Stimulated activated naive B cell treated with anti-CD40 and anti-IgM and Interleukin-4, amounts not matched to agents 10 μg/mL and 1 μg/mL and 100 μg/mL, for 72 hours (primary cell): Measurements from ENCODE around the gene TRIM56.
"Not testable (repeated sequence)": the region's sequence is repeated elsewhere in the genome, so short reads cannot be mapped to it uniquely, and the experiment has no call there.

Source experiments
- ATAC-seq, 2 donors: fragments of 150-1000 bp; cut with Tn5 transposase; replicated peaks; 2 replicates each; pipeline ENCODE4 v1.10.0; 2021; ENCODE audit warnings: moderate library complexity in 1 of 2
- DNase-seq: peaks from one replicate; pipeline ENCODE4 v3.0.0; 2021
- H3K27ac Mint-ChIP-seq: one replicate; pipeline ENCODE4 v1.8.0; 2022; ENCODE audit warnings: mild to moderate bottlenecking, mixed read lengths
- H3K27me3 Mint-ChIP-seq, 2 donors: one replicate each; pipeline ENCODE4 v1.8.0; 2022; ENCODE audit warnings: mixed read lengths in 2 of 2
- H3K36me3 Mint-ChIP-seq, 2 donors: one replicate each; pipeline ENCODE4 v1.8.0; 2022; ENCODE audit warnings: mixed read lengths in 2 of 2, mild to moderate bottlenecking in 1 of 2
- H3K4me1 Mint-ChIP-seq, 2 donors: one replicate each; pipeline ENCODE4 v1.8.0; 2022; ENCODE audit warnings: mixed read lengths in 2 of 2, mild to moderate bottlenecking in 1 of 2
- H3K4me3 Mint-ChIP-seq, 2 donors: one replicate each; pipeline ENCODE4 v1.8.0; 2022; ENCODE audit warnings: mild to moderate bottlenecking in 2 of 2, mixed read lengths in 2 of 2, moderate library complexity in 1 of 2
- H3K9me3 Mint-ChIP-seq, 2 donors: one replicate each; pipeline ENCODE4 v1.8.0; 2022; ENCODE audit warnings: mixed read lengths in 2 of 2, mild to moderate bottlenecking in 1 of 2

Gene TRIM56

DNA sequence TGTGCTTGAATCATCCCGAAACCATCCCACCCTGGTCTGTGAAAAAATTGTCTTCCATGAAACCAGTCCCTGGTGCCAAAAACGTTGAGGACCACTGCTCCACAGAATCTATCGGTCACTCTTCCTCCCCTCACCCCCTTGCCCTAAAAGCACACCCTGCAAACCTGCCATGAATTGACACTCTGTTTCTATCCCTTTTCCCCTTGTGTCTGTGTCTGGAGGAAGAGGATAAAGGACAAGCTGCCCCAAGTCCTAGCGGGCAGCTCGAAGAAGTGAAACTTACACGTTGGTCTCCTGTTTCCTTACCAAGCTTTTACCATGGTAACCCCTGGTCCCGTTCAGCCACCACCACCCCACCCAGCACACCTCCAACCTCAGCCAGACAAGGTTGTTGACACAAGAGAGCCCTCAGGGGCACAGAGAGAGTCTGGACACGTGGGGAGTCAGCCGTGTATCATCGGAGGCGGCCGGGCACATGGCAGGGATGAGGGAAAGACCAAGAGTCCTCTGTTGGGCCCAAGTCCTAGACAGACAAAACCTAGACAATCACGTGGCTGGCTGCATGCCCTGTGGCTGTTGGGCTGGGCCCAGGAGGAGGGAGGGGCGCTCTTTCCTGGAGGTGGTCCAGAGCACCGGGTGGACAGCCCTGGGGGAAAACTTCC is 40.8 kb downstream of the TRIM56 start:
- DNase-seq = no peak
- Mint-ChIP-seq H3K4me1 (peaks cover 30 to 52% of the 10 kb centered on the region in 2 donors), H3K36me3 (no peaks in the 10 kb centered on the region), H3K27me3 (peaks cover 54 to 60% of the 10 kb centered on the region in 2 donors), H3K27ac (peak overlapping the region; percentile 25), H3K9me3 (peaks cover 0 to 1% of the 10 kb centered on the region in 2 donors), H3K4me3 (peak overlapping the region in 1 of 2 donors; percentile 51)
- ATAC-seq = peak; percentile 28 to 65

GRCh38 chr7:101126651-101127459 is 41.6 kb downstream of the TRIM56 start, which contains the start of gene SERPINE1:
TSS of gene SERPINE1 (plus strand) at chr7:101127104. CDS start at chr7:101128394, 1,290 bp downstream.
- H3K27me3 Mint-ChIP-seq = peaks cover 55 to 63% of the 10 kb centered on the region in 2 donors
- H3K4me1 Mint-ChIP-seq = peaks cover 29 to 46% of the 10 kb centered on the region in 2 donors
- H3K27ac Mint-ChIP-seq = peak within 1 kb of the TSS; percentile 25
- peak; percentile 67 to 75 for ATAC-seq
- peak; percentile 26 for DNase-seq
- no peaks in the 10 kb centered on the region for H3K36me3 Mint-ChIP-seq
- H3K9me3 Mint-ChIP-seq = peaks cover 0 to 1% of the 10 kb centered on the region in 2 donors
- peak within 1 kb of the TSS; percentile 22 to 51 for H3K4me3 Mint-ChIP-seq

- ATAC-seq (no peak), DNase-seq (no peak)
- no peaks in the 10 kb centered on the region for H3K36me3 Mint-ChIP-seq
- H3K9me3 Mint-ChIP-seq = peaks cover 0 to 1% of the 10 kb centered on the region in 2 donors
- H3K4me3 Mint-ChIP-seq = peak overlapping the region; percentile 22 to 44
- H3K4me1 Mint-ChIP-seq = peaks cover 23 to 39% of the 10 kb centered on the region in 2 donors
- peaks cover 60 to 62% of the 10 kb centered on the region in 2 donors for H3K27me3 Mint-ChIP-seq
- no peak overlapping the region for H3K27ac Mint-ChIP-seq
These were observed 42.3 kb downstream of the TRIM56 start for GRCh38 chr7:101127460-101128039.

DNA sequence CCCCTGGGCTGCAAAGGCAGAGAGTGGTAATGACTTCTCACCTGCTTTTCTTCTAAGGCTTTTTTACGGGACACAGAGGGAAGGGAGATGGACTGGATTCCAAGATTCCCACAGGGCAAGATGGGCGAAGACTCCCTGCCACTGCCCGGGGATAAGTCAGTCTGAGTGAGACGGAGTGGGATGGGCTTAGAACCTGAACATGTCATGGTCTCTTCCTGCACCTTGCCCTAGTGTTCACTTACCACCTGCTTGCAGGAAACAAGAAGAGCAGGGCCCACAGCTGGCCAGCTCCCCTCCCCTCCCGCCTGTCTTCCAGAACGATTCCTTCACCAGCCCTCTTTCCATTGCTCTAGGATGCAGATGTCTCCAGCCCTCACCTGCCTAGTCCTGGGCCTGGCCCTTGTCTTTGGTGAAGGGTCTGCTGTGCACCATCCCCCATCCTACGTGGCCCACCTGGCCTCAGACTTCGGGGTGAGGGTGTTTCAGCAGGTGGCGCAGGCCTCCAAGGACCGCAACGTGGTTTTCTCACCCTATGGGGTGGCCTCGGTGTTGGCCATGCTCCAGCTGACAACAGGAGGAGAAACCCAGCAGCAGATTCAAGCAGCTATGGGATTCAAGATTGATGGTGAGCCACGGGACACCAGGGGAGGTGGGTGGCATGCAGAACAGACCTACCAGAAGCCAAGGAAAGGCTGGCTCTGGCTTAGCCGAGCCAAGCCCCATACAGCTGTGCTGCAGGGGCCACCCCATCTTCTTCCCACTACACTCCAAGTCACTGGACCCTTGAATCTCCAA is 43.0 kb downstream of the TRIM56 start:
- no peak for ATAC-seq
- H3K27me3 Mint-ChIP-seq = peaks cover 55 to 65% of the 10 kb centered on the region in 2 donors
- no peak for DNase-seq
- H3K4me3 Mint-ChIP-seq = no peak overlapping the region
- peaks cover 22 to 36% of the 10 kb centered on the region in 2 donors for H3K4me1 Mint-ChIP-seq
- H3K36me3 Mint-ChIP-seq = no peaks in the 10 kb centered on the region
- H3K27ac Mint-ChIP-seq = no peak overlapping the region
- peaks cover 0 to 1% of the 10 kb centered on the region in 2 donors for H3K9me3 Mint-ChIP-seq

DNA sequence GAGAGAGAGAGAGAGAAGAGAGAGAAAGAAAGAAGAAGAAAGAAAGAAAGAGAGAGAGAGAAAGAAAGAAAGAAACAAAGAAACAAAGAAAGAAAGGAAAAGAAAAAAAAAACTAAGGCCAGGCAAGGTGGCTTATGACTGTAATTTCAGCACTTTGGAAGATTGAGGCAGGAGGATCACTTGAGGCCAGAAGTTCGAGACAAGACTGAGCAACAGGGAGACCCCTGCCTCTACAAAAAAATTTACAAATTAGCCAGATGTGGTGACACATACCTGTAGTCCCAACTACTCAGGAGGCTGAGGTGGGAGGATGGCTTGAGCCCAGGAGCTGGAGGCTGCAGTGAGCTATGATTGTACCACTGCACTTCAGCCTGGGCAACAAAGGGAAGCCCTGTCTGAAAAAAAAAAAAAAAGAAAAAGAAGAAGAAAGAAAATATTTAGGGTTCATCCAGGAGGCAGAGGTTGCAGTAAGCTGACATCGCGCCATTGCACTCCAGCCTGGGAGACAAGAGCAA is 44.4 kb downstream of the TRIM56 start:
- H3K4me3 Mint-ChIP-seq = no peak overlapping the region
- peaks cover 61 to 75% of the 10 kb centered on the region in 2 donors for H3K27me3 Mint-ChIP-seq
- peaks cover 0 to 1% of the 10 kb centered on the region in 2 donors for H3K9me3 Mint-ChIP-seq

DNA sequence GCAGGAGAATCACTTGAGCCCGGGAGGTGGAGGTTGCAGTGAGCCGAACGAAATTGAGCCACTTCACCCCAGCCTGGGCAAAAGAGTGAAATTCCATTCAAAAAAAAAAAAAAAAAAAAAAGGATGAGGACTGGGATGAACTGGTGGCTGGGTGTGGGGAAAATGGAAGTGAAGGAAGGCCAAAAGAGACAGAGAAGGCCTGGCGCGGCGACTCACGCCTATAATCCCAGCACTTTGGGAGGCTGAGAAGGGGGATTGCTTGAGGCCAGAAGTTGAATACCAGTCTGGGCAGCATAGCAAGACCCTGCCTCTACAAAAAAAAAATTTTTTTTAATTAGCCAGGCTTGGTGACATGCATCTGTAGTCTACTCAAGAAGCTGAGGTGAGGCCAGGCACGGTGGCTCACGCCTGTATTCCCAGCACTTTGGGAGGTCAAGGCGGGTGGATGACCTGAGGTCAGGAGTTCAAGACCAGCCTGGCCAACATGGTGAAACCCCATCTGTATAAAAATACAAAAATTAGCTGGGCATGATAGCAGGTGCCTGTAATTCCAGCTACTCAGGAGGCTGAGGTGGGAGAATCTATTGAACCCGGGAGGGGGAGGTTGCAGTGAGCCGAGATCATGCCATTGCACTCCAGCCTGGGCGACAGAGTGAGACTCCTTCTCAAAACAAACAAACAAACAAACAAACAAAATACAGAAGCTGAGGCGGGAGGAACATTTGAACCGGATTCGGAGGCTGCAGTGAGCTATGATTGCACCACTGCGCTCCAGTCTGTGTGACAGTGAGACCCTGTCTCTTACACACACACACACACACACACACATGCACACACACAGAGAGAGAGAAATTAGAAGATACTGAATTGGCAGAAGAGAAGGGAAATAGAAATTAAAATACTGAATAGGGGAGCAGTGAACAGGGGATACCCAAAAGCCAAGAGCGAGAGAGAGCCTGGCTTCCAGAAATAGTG is 47.6 kb downstream of the TRIM56 start:
- ATAC-seq, H3K9me3 Mint-ChIP-seq, H3K4me3 Mint-ChIP-seq, H3K36me3 Mint-ChIP-seq, DNase-seq, H3K27ac Mint-ChIP-seq: not testable (repeated sequence)
- Mint-ChIP-seq H3K4me1 (peaks cover 26 to 34% of the 10 kb centered on the region in 2 donors), H3K27me3 (peaks cover 50 to 80% of the 10 kb centered on the region in 2 donors)

More for the DNA sequence above, 44.4 kb downstream of the TRIM56 start:
- H3K36me3 Mint-ChIP-seq = no peaks in the 10 kb centered on the region
- no peak for ATAC-seq
- H3K4me1 Mint-ChIP-seq = peaks cover 27 to 42% of the 10 kb centered on the region in 2 donors
- H3K27ac Mint-ChIP-seq = no peak overlapping the region
- DNase-seq = no peak

GRCh38 chr7:101133621-101134398 is 48.5 kb downstream of the TRIM56 start:
- Mint-ChIP-seq H3K4me1 (peaks cover 30 to 41% of the 10 kb centered on the region in 2 donors), H3K4me3 (no peak overlapping the region), H3K36me3 (no peaks in the 10 kb centered on the region), H3K27ac (peak overlapping the region; percentile 52), H3K9me3 (no peaks in the 10 kb centered on the region), H3K27me3 (peaks cover 44 to 71% of the 10 kb centered on the region in 2 donors)
- ATAC-seq = no peak
- DNase-seq = no peak

DNA sequence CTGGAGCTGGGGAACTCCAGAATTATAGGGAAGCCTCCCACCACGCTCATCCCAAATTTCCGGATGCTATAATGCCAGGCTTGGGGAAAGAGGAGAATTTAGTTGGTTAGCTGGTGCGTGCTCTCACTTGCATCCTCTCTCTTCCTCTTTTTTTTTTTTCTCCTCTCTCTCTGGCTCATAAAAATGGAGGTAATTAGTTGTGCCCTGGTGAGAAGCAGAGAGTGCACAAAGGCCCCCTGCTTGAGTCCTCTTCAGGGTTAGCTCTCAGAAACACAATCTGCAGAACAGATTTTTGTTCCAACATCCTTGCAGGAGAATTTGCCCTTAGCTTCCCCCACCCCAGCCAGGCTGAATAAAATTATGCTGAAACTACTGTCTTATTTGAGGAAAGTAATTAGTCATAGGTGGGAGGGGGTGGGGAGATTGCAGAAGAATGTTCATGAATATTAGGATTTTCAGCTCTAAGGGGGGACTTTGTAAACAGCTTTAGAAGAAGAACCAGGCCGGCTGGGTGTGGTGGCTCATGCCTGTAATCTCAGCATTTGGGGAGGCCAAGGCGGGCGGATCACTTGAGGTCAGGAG is 49.2 kb downstream of the TRIM56 start:
- Mint-ChIP-seq H3K9me3 (no peaks in the 10 kb centered on the region), H3K4me3 (no peak overlapping the region), H3K36me3 (no peaks in the 10 kb centered on the region), H3K27ac (no peak overlapping the region), H3K4me1 (peaks cover 30 to 41% of the 10 kb centered on the region in 2 donors), H3K27me3 (peaks cover 44 to 67% of the 10 kb centered on the region in 2 donors)
- DNase-seq (no peak), ATAC-seq (no peak)

GRCh38 chr7:101137651-101138212 is 52.5 kb downstream of the TRIM56 start:
- H3K9me3 Mint-ChIP-seq = no peaks in the 10 kb centered on the region
- H3K27me3 Mint-ChIP-seq = peaks cover 33 to 46% of the 10 kb centered on the region in 2 donors
- peak overlapping the region; percentile 98 for H3K27ac Mint-ChIP-seq
- no peaks in the 10 kb centered on the region for H3K36me3 Mint-ChIP-seq
- DNase-seq (no peak), ATAC-seq (peak in 1 of 2 donors; percentile 1)
- H3K4me3 Mint-ChIP-seq = peak overlapping the region; percentile 39 to 87
- H3K4me1 Mint-ChIP-seq = peaks cover 30 to 41% of the 10 kb centered on the region in 2 donors

- H3K27me3 Mint-ChIP-seq = peaks cover 33 to 46% of the 10 kb centered on the region in 2 donors
- peak overlapping the region; percentile 84 to 87 for H3K4me3 Mint-ChIP-seq
- peak; percentile 97 to 98 for ATAC-seq
- no peaks in the 10 kb centered on the region for H3K9me3 Mint-ChIP-seq
- peak overlapping the region; percentile 98 for H3K27ac Mint-ChIP-seq
- H3K4me1 Mint-ChIP-seq = peaks cover 32 to 44% of the 10 kb centered on the region in 2 donors
- no peaks in the 10 kb centered on the region for H3K36me3 Mint-ChIP-seq
- peak; percentile 77 for DNase-seq
These were observed 53.1 kb downstream of the TRIM56 start for GRCh38 chr7:101138213-101138870.

DNA sequence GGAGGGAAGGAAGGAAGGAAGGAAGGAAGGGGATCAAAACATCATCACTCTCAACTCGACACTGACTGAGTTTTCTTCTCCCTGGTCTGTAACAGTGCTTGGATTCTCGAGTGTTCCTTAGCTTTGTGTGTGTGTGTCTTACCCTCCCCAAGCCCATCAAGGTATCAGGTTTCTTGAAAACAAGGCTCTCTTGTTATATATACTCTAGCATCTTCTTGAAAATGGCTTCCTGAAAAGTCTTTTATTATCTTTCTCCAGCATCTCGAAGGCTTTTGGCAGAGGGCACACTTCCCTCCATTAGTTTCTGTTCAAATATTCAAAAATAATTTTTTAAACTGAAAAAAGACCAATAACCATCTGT is 55.0 kb downstream of the TRIM56 start:
- peaks cover 30 to 46% of the 10 kb centered on the region in 2 donors for H3K27me3 Mint-ChIP-seq
- H3K4me1 Mint-ChIP-seq = peaks cover 23 to 30% of the 10 kb centered on the region in 2 donors
- no peak overlapping the region for H3K4me3 Mint-ChIP-seq
- ATAC-seq = no peak
- no peak overlapping the region for H3K27ac Mint-ChIP-seq
- DNase-seq = no peak
- no peaks in the 10 kb centered on the region for H3K9me3 Mint-ChIP-seq
- H3K36me3 Mint-ChIP-seq = no peaks in the 10 kb centered on the region
